ENCODE results near the gene TAF4.

Gene TAF4

GRCh38 chr20:62066339-62066982, 780 bp upstream of the TAF4 start:
- peak; percentile 64 for DNase-seq (ENCODE audit: low read depth)
- no peak for TF ChIP-seq CTCF (IDR thresholded peaks at IDR 0.05; ENCODE audit: insufficient read depth, low read depth, low read length, missing control alignments)
- H3K4me3 ChIP-seq (ENCODE audit: low read depth, low read length) = peak overlapping the region; percentile 68

GRCh38 chr20:62064770-62065673, 659 bp downstream of the TAF4 start:
- no peak for TF ChIP-seq CTCF (IDR thresholded peaks at IDR 0.05; ENCODE audit: insufficient read depth, low read depth, low read length, missing control alignments)
- H3K4me3 ChIP-seq (ENCODE audit: low read depth, low read length) = peak overlapping the region; percentile 46
- peak; percentile 32 for DNase-seq (ENCODE audit: low read depth)

- no peak overlapping the region; the same call in 1 of the 2 replicates for H3K4me3 ChIP-seq (ENCODE audit: low read depth, low read length)
- no peak for TF ChIP-seq CTCF (IDR thresholded peaks at IDR 0.05; ENCODE audit: insufficient read depth, low read depth, low read length, missing control alignments)
- DNase-seq (ENCODE audit: low read depth) = no peak
These were observed 1.5 kb downstream of the TAF4 start for GRCh38 chr20:62063981-62064769.

- no peak overlapping the region for H3K4me3 ChIP-seq (ENCODE audit: low read depth, low read length)
- DNase-seq (ENCODE audit: low read depth) = no peak
- TF ChIP-seq CTCF (IDR thresholded peaks at IDR 0.05; ENCODE audit: insufficient read depth, low read depth, low read length, missing control alignments) = no peak
These were observed 2.2 kb downstream of the TAF4 start for GRCh38 chr20:62063315-62063980.

GRCh38 chr20:62062661-62063314, 2.9 kb downstream of the TAF4 start:
- no peak overlapping the region for H3K4me3 ChIP-seq (ENCODE audit: low read depth, low read length)
- no peak for TF ChIP-seq CTCF (IDR thresholded peaks at IDR 0.05; ENCODE audit: insufficient read depth, low read depth, low read length, missing control alignments)
- DNase-seq (ENCODE audit: low read depth) = no peak

Data from GM12865 (cell line).